GM18909 (cell line): ENCODE results near the gene LRP3.
"Not testable (repeated sequence)": the region's sequence is repeated elsewhere in the genome, so short reads cannot be mapped to it uniquely, and the experiment has no call there.

Source experiments
- ATAC-seq: cut with Tn5 transposase; IDR thresholded peaks from one replicate; pipeline ENCODE4 v1.9.1; 2021; ENCODE audit warnings: mild to moderate bottlenecking; ENCODE audit not compliant: unreplicated experiment, poor library complexity

Gene LRP3

GRCh38 chr19:33199441-33200265 lies 5.5 kb downstream of the LRP3 start:
- ATAC-seq, result no peak

GRCh38 chr19:33201473-33201872 lies 7.3 kb downstream of the LRP3 start:
- no peak for ATAC-seq

- ATAC-seq, result no peak
Measured at GRCh38 chr19:33201886-33202545, 7.9 kb downstream of the LRP3 start.

- no peak for ATAC-seq
Measured at GRCh38 chr19:33202546-33203507, 8.7 kb downstream of the LRP3 start.

GRCh38 chr19:33203529-33203928 lies 9.4 kb downstream of the LRP3 start:
- ATAC-seq, result no peak

- no peak for ATAC-seq
Measured at GRCh38 chr19:33204136-33204973, 10.2 kb downstream of the LRP3 start.

GRCh38 chr19:33205110-33205509 lies 11.0 kb downstream of the LRP3 start:
- no peak for ATAC-seq

- ATAC-seq, result no peak
Measured at GRCh38 chr19:33205531-33206260, 11.6 kb downstream of the LRP3 start.

GRCh38 chr19:33206261-33207039 lies 12.3 kb downstream of the LRP3 start:
- ATAC-seq, result no peak

- ATAC-seq, result no peak
Measured at GRCh38 chr19:33207040-33207620, 13.0 kb downstream of the LRP3 start.

GRCh38 chr19:33207903-33208302 lies 13.8 kb downstream of the LRP3 start:
- ATAC-seq, result no peak

GRCh38 chr19:33208371-33208895 lies 14.3 kb downstream of the LRP3 start:
- no peak for ATAC-seq

GRCh38 chr19:33208904-33209849 lies 15.0 kb downstream of the LRP3 start:
- ATAC-seq, result no peak

GRCh38 chr19:33209850-33210230 lies 15.7 kb downstream of the LRP3 start:
- not testable (repeated sequence) for ATAC-seq

- ATAC-seq, result no peak
Measured at GRCh38 chr19:33210266-33210940, 16.3 kb downstream of the LRP3 start.

GRCh38 chr19:33211794-33212435 lies 17.8 kb downstream of the LRP3 start:
- no peak for ATAC-seq
